VCaP (cell line): ENCODE measurements around the gene SLC4A2.
"Not testable (repeated sequence)": the region's sequence is repeated elsewhere in the genome, so short reads cannot be mapped to it uniquely, and the experiment has no call there.

Experiments used
- H3K27ac ChIP-seq: fragments of 450-650 bp; 2 replicates; pipeline ENCODE4 v1.5.1; 2017
- CTCF ChIP-seq: fragments of 450-650 bp; conservative IDR thresholded peaks from 2 replicates; pipeline ENCODE4 v1.5.1; 2017; ENCODE audit warnings: mild to moderate bottlenecking, moderate library complexity

The SLC4A2 gene

GRCh38 chr7:151059367-151060112 is at the start of gene SLC4A2:
TSS of gene SLC4A2 (plus strand) at chr7:151059589. CDS start at chr7:151061988, 2,399 bp downstream.
- TF ChIP-seq CTCF, result peak; percentile 63
- peak within 1 kb of the TSS; percentile 92 for H3K27ac ChIP-seq

- H3K27ac ChIP-seq, result no peak overlapping the region
- TF ChIP-seq CTCF, result no peak
Observed at GRCh38 chr7:151010037-151010306, 49.4 kb upstream of the SLC4A2 start.

- H3K27ac ChIP-seq, result no peak overlapping the region
- no peak for TF ChIP-seq CTCF
Observed at GRCh38 chr7:151010307-151011096, 48.9 kb upstream of the SLC4A2 start.

GRCh38 chr7:151011097-151011409 is 48.3 kb upstream of the SLC4A2 start:
- no peak for TF ChIP-seq CTCF
- H3K27ac ChIP-seq, result no peak overlapping the region

GRCh38 chr7:151011616-151012015 is 47.8 kb upstream of the SLC4A2 start:
- H3K27ac ChIP-seq, result not testable (repeated sequence)

- no peak overlapping the region for H3K27ac ChIP-seq
- no peak for TF ChIP-seq CTCF
Observed at GRCh38 chr7:151012031-151012692, 47.2 kb upstream of the SLC4A2 start.

GRCh38 chr7:151012911-151013347 is 46.5 kb upstream of the SLC4A2 start:
- peak; percentile 66 for TF ChIP-seq CTCF
- no peak overlapping the region for H3K27ac ChIP-seq
